NCI-H146 treated with DMSO at 0.1 percent for 48 hours (cell line): Measurements from ENCODE around the gene BMPR1B.
"Not testable (repeated sequence)": the region's sequence is repeated elsewhere in the genome, so short reads cannot be mapped to it uniquely, and the experiment has no call there.

ENCODE experiments used
- DNase-seq: peaks from one replicate; lab custom pipeline; 2025; ENCODE audit not compliant: unreplicated experiment; lab: John Stamatoyannopoulos, UW

BMPR1B gene

GRCh38 chr4:95124906-95125504 is 367.2 kb downstream of the BMPR1B start:
- no peak for DNase-seq

GRCh38 chr4:95129031-95129430 is 371.3 kb downstream of the BMPR1B start:
- no peak for DNase-seq

- DNase-seq = no peak
These were observed 372.1 kb downstream of the BMPR1B start for GRCh38 chr4:95129821-95130311.

- DNase-seq = not testable (repeated sequence)
These were observed 376.3 kb downstream of the BMPR1B start for GRCh38 chr4:95134016-95134415.

GRCh38 chr4:95139424-95139823 is 381.7 kb downstream of the BMPR1B start:
- DNase-seq = not testable (repeated sequence)

GRCh38 chr4:95141361-95141760 is 383.6 kb downstream of the BMPR1B start:
- no peak for DNase-seq

- no peak for DNase-seq
These were observed 385.2 kb downstream of the BMPR1B start for GRCh38 chr4:95142932-95143331.

GRCh38 chr4:95151255-95151654 is 393.5 kb downstream of the BMPR1B start:
- DNase-seq = no peak

GRCh38 chr4:95153182-95153581 is 395.4 kb downstream of the BMPR1B start:
- no peak for DNase-seq

- no peak for DNase-seq
These were observed 398.1 kb downstream of the BMPR1B start for GRCh38 chr4:95155759-95156451.

GRCh38 chr4:95156452-95156765 is 398.7 kb downstream of the BMPR1B start:
- no peak for DNase-seq

- DNase-seq = no peak
These were observed 399.8 kb downstream of the BMPR1B start for GRCh38 chr4:95157596-95157995.

- DNase-seq = no peak
These were observed 400.3 kb downstream of the BMPR1B start for GRCh38 chr4:95158045-95158444.

- no peak for DNase-seq
These were observed 400.9 kb downstream of the BMPR1B start for GRCh38 chr4:95158626-95159025.

- no peak for DNase-seq
These were observed 401.6 kb downstream of the BMPR1B start for GRCh38 chr4:95159384-95159783.

GRCh38 chr4:95161781-95162469 is 404.2 kb downstream of the BMPR1B start:
- DNase-seq = no peak

- no peak for DNase-seq
These were observed 405.1 kb downstream of the BMPR1B start for GRCh38 chr4:95162867-95163266.

- peak; percentile 0 for DNase-seq
These were observed 408.3 kb downstream of the BMPR1B start for GRCh38 chr4:95165926-95166524.

GRCh38 chr4:95167805-95168204 is 410.1 kb downstream of the BMPR1B start:
- no peak for DNase-seq

GRCh38 chr4:95170176-95170575 is 412.4 kb downstream of the BMPR1B start:
- DNase-seq = no peak

- DNase-seq = not testable (repeated sequence)
These were observed 413.6 kb downstream of the BMPR1B start for GRCh38 chr4:95171377-95171776.

GRCh38 chr4:95178938-95179337 is 421.2 kb downstream of the BMPR1B start:
- DNase-seq = no peak
